HFFc6 (cell line): Measurements from ENCODE around the gene ACOX1. TPM values are rescaled to one million over a fixed set of nuclear protein-coding genes. Genes with fewer than 3 reads are reported as not detected.

ENCODE experiments used
- DNase-seq: peaks from one replicate; pipeline ENCODE4 v3.0.0-alpha.2; 2018
- H3K27ac Mint-ChIP-seq: 2 replicates; pipeline ENCODE4 v1.8.0; 2020; ENCODE audit warnings: mild to moderate bottlenecking, mixed read lengths
- H3K27me3 Mint-ChIP-seq: 2 replicates; pipeline ENCODE4 v1.8.0; 2021; ENCODE audit warnings: mild to moderate bottlenecking, moderate library complexity, mixed read lengths; ENCODE audit not compliant: insufficient read depth
- H3K36me3 Mint-ChIP-seq: 2 replicates; pipeline ENCODE4 v1.8.0; 2021; ENCODE audit warnings: low read depth, mixed read lengths
- H3K4me1 Mint-ChIP-seq: 2 replicates; pipeline ENCODE4 v1.8.0; 2020; ENCODE audit warnings: low read depth, mixed read lengths
- H3K4me3 Mint-ChIP-seq: 2 replicates; pipeline ENCODE4 v1.8.0; 2020; ENCODE audit warnings: mild to moderate bottlenecking, moderate library complexity, mixed read lengths
- H3K9me3 Mint-ChIP-seq: 2 replicates; pipeline ENCODE4 v1.8.0; 2020; ENCODE audit warnings: mild to moderate bottlenecking, mixed read lengths
- total RNA-seq, 6 experiments: library from RNA; stranded (reverse); fragmentation: NEBNext Ultra II Directional; extraction: Animal tissue kit (Norgen Biotek cat#: 25700); gene quantifications; 2 replicates in 1 of 6; 3 replicates in 5 of 6; pipeline ENCODE4 v1.2.3, GENCODE V29; 2021
- TF ChIP-seq, protein P1 (sequence below): fragments of 200-600 bp; sonication (generic); IDR thresholded peaks from 2 replicates; pipeline ENCODE4 v1.5.0; 2021; ENCODE audit warnings: antibody characterized with exemption, mild to moderate bottlenecking

Gene ACOX1
- total RNA-seq, 6 experiments from 2014 or later = 40.4 to 47.2 (median 44.5) TPM

DNA sequence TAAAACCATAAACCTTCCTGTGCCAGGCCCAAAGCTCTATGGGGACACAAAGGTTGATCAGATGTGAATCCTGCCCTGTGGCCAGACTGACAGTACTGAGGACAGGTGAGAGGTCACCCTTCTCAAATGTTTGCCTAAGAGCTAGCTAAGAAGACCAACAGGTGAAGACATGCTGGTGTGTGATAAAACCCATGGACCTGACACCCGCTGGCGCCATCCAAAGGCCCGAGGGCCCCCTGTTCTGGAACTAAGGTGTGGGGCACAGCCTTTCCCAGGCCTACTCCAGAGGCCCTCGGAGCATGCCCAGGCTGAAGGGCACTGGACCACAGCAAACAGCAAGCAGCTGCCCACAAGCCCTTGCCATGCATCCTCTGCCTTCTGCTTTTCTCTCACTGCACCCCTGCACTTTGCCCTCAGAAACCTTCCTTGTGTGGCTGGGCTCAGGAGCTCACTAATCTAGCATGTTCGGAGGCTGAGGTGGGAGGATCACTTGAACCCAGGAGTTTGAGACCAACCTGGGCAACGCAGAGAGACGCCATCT lies 16.5 kb upstream of the ACOX1 start:
- H3K4me3 Mint-ChIP-seq = no peak overlapping the region
- TF ChIP-seq, protein P1, sequence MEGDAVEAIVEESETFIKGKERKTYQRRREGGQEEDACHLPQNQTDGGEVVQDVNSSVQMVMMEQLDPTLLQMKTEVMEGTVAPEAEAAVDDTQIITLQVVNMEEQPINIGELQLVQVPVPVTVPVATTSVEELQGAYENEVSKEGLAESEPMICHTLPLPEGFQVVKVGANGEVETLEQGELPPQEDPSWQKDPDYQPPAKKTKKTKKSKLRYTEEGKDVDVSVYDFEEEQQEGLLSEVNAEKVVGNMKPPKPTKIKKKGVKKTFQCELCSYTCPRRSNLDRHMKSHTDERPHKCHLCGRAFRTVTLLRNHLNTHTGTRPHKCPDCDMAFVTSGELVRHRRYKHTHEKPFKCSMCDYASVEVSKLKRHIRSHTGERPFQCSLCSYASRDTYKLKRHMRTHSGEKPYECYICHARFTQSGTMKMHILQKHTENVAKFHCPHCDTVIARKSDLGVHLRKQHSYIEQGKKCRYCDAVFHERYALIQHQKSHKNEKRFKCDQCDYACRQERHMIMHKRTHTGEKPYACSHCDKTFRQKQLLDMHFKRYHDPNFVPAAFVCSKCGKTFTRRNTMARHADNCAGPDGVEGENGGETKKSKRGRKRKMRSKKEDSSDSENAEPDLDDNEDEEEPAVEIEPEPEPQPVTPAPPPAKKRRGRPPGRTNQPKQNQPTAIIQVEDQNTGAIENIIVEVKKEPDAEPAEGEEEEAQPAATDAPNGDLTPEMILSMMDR = no peak
- no peak for DNase-seq
- 0 out of 2 replicates have a peak, but pooled peaks cover 5% of the 10 kb centered on the region for H3K36me3 Mint-ChIP-seq
- H3K27me3 Mint-ChIP-seq = peaks cover 3% of the 10 kb centered on the region
- peaks cover 22% of the 10 kb centered on the region for H3K4me1 Mint-ChIP-seq
- H3K27ac Mint-ChIP-seq = no peak overlapping the region
- H3K9me3 Mint-ChIP-seq = no peaks in the 10 kb centered on the region

DNA sequence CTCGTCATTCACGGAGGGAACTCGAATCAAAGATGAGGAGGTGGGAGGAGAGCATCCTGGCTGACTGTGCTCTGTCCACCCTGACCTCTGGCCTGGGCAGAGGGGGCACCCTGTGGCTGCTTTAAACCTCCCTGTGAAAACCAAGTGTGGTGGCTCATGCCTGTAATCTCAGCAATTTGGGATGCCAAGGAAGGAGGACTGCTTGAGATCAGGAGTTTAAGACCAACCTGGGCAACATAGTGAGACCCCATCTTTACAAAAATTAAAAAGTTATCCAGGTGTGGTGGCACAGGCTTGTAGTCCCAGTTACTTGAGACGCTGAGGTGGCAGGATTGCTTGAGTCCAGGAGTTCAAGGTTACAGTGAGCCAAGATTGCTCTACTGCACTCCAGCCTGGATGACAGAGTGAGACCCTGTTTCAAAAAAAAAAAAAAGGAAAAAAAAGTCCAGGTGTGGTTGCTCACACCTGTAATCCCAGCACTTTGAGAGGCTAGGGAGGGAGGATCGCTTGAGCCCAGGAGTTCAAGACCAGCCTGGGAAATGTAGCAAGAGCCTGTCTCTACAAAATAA lies 15.9 kb upstream of the ACOX1 start:
- Mint-ChIP-seq H3K4me3 (no peak overlapping the region), H3K9me3 (no peaks in the 10 kb centered on the region), H3K27ac (no peak overlapping the region), H3K36me3 (0 out of 2 replicates have a peak, but pooled peaks cover 5% of the 10 kb centered on the region), H3K27me3 (peaks cover 3% of the 10 kb centered on the region), H3K4me1 (peaks cover 22% of the 10 kb centered on the region)
- DNase-seq = no peak
- TF ChIP-seq, protein P1 = no peak

DNA sequence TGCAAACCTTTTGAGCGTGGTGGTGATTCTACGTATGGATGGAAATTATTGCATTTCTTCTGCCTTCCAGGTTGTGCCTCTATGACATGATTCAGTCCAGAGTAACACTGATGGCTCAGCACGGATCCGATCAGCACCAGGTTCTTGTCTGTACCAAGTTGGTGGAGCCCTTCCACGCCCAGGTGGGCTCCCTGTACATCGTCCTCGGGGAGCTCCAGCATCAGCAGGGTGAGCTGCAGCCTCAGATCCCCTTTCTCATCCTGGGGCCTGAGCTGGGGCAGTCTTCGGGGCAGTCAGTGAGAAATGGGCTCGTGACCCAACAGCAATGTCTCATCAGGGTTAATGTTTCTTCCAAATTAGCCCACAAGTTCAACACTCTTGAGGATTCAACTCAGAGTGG lies 12.4 kb upstream of the ACOX1 start:
- TF ChIP-seq, protein P1 = no peak
- no peak overlapping the region for H3K4me3 Mint-ChIP-seq
- H3K9me3 Mint-ChIP-seq = no peaks in the 10 kb centered on the region
- H3K27ac Mint-ChIP-seq = no peak overlapping the region
- no peaks in the 10 kb centered on the region; the same call in none of the 2 replicates for H3K27me3 Mint-ChIP-seq
- H3K4me1 Mint-ChIP-seq = peaks cover 5% of the 10 kb centered on the region
- DNase-seq = no peak
- H3K36me3 Mint-ChIP-seq = 0 out of 2 replicates have a peak, but pooled peaks cover 5% of the 10 kb centered on the region

DNA sequence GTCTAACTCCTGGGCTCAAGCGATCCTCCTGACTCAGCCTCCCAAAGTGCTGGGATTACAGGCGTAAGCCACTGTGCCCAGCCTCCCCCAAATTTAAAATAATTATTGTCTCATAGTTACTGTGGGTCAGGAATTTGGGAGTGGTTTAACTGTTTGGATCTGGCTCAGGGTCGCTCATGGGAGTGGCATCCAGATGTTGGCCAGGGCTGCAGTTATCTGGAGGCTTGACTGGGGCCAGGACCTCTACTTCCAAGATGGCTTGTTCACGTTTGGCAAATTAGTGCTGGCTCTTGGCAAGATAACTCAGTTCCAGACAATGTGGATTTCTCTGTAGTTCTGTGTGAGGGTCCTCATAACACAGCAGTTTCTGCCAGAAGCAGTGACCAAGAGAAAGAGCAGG lies 8.1 kb upstream of the ACOX1 start:
- Mint-ChIP-seq H3K27ac (no peak overlapping the region), H3K4me1 (peaks cover 29% of the 10 kb centered on the region), H3K27me3 (no peaks in the 10 kb centered on the region), H3K9me3 (no peaks in the 10 kb centered on the region), H3K36me3 (no peaks in the 10 kb centered on the region), H3K4me3 (no peak overlapping the region)
- DNase-seq = no peak
- TF ChIP-seq, protein P1 = no peak

DNA sequence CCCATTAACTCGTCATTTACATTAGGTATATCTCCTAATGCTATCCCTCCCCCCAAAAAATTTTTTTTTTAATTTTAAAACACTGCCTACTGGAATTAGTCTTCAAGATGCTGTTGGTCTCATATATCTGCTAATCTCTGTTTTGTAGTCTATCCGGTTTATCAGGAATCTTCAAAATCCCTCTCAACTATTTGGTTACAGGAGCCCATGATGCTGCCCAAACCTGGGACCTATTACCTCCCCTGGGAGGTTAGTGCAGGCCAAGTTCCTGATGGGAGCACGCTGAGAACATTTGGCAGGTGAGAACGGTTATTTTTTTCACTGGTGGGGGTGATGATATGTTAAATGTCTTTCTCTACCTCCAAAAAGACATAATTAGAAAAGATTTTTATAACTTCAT lies 7.0 kb upstream of the ACOX1 start:
- TF ChIP-seq, protein P1 = no peak
- no peaks in the 10 kb centered on the region for H3K27me3 Mint-ChIP-seq
- peaks cover 37% of the 10 kb centered on the region for H3K4me1 Mint-ChIP-seq
- no peak for DNase-seq
- H3K36me3 Mint-ChIP-seq = no peaks in the 10 kb centered on the region
- no peak overlapping the region for H3K4me3 Mint-ChIP-seq
- H3K27ac Mint-ChIP-seq = no peak overlapping the region
- no peaks in the 10 kb centered on the region for H3K9me3 Mint-ChIP-seq
